8988T (cell line): ENCODE data around the gene PGM5.

Experiments used
- DNase-seq: peaks from one replicate; pipeline ENCODE4 v3.0.0; 2011

PGM5 gene

GRCh38 chr9:68500457-68501381 is 144.3 kb downstream of the PGM5 start:
- no peak for DNase-seq

- DNase-seq: no peak
Measured at GRCh38 chr9:68502279-68502678, 145.9 kb downstream of the PGM5 start.

GRCh38 chr9:68505681-68506409 is 149.4 kb downstream of the PGM5 start:
- no peak for DNase-seq

- DNase-seq: no peak
Measured at GRCh38 chr9:68506551-68506950, 150.1 kb downstream of the PGM5 start.

GRCh38 chr9:68507130-68507805 is 150.9 kb downstream of the PGM5 start:
- no peak for DNase-seq

GRCh38 chr9:68507806-68508145 is 151.4 kb downstream of the PGM5 start:
- DNase-seq: no peak

GRCh38 chr9:68508547-68508946 is 152.1 kb downstream of the PGM5 start:
- no peak for DNase-seq

GRCh38 chr9:68509689-68510088 is 153.3 kb downstream of the PGM5 start:
- no peak for DNase-seq

GRCh38 chr9:68513385-68513784 is 157.0 kb downstream of the PGM5 start:
- no peak for DNase-seq

GRCh38 chr9:68513981-68514380 is 157.6 kb downstream of the PGM5 start:
- no peak for DNase-seq

- no peak for DNase-seq
Measured at GRCh38 chr9:68515326-68516017, 159.1 kb downstream of the PGM5 start.

GRCh38 chr9:68522131-68522530 is 165.7 kb downstream of the PGM5 start:
- no peak for DNase-seq

- DNase-seq: no peak
Measured at GRCh38 chr9:68522954-68523353, 166.5 kb downstream of the PGM5 start.

- no peak for DNase-seq
Measured at GRCh38 chr9:68523367-68523936, 167.0 kb downstream of the PGM5 start.

GRCh38 chr9:68530618-68531017 is 174.2 kb downstream of the PGM5 start:
- no peak for DNase-seq

- DNase-seq: no peak
Measured at GRCh38 chr9:68532131-68532530, 175.7 kb downstream of the PGM5 start.

GRCh38 chr9:68533678-68534077 is 177.3 kb downstream of the PGM5 start:
- no peak for DNase-seq

GRCh38 chr9:68536876-68537615 is 180.6 kb downstream of the PGM5 start:
- no peak for DNase-seq

GRCh38 chr9:68537616-68537880 is 181.1 kb downstream of the PGM5 start:
- DNase-seq: no peak

GRCh38 chr9:68538200-68538599 is 181.8 kb downstream of the PGM5 start:
- DNase-seq: no peak

GRCh38 chr9:68540712-68541535 is 184.5 kb downstream of the PGM5 start, which contains the start of gene TMEM252:
Gene TMEM252, minus strand, starts transcription at chr9:68540883. Its CDS starts 69 bp downstream, at chr9:68540814.
- no peak for DNase-seq
